IMR-90 (cell line): ENCODE results near the gene KRTAP5-3. TPM values are rescaled to one million over a fixed set of nuclear protein-coding genes. Genes with fewer than 3 reads are reported as not detected.

Experiments used
- ATAC-seq: fragments of 200-7000 bp; cut with Tn5 transposase; 2 replicates; pipeline ENCODE4 v1.9.1; 2020; ENCODE audit warnings: low read depth, mild to moderate bottlenecking, moderate library complexity
- BruUV-seq: library from RNA; stranded (reverse); fragments of 400-500 nt; replicated peaks from 2 replicates; lab custom pipeline; 2021; lab: Mats Ljungman, UMichigan
- CTCF ChIA-PET: fragments of 300-600 bp; formaldehyde crosslinking; extraction: SDS; loops from one replicate; lab custom pipeline; 2021; ENCODE audit warnings: antibody characterized with exemption; lab: Yijun Ruan, JAX
- POLR2A ChIA-PET: fragments of 300-600 bp; sonication (Branson Sonifier 250); formaldehyde crosslinking; loops from one replicate; lab custom pipeline; 2022; ENCODE audit warnings: antibody characterized with exemption; ENCODE audit not compliant: unreplicated experiment; lab: Charles Lee
- DNase-seq: peaks from one replicate; pipeline ENCODE4 v3.0.0; 2013
- H2AFZ ChIP-seq: replicated peaks from 2 replicates; pipeline ENCODE3; 2013; ENCODE audit warnings: low read length, mild to moderate bottlenecking; ENCODE audit not compliant: poor library complexity
- H2AK5ac ChIP-seq: 2 replicates; pipeline ENCODE4 v1.6.1; 2013; ENCODE audit warnings: low read depth, low read length, inconsistent platforms
- H2AK9ac ChIP-seq: replicated peaks from 2 replicates; pipeline ENCODE3; 2013; ENCODE audit warnings: mild to moderate bottlenecking, low read depth, low read length, moderate library complexity; ENCODE audit not compliant: poor library complexity
- H2BK120ac ChIP-seq: 2 replicates; pipeline ENCODE4 v1.6.1; 2013; ENCODE audit warnings: low read depth, low read length, inconsistent platforms
- H2BK15ac ChIP-seq: 3 replicates; pipeline ENCODE4 v1.6.1; 2013; ENCODE audit warnings: low read depth, low read length, inconsistent platforms
- H2BK20ac ChIP-seq: 2 replicates; pipeline ENCODE4 v1.6.1; 2013; ENCODE audit warnings: low read depth, mild to moderate bottlenecking, inconsistent platforms, low read length, moderate library complexity
- H2BK5ac ChIP-seq: 2 replicates; pipeline ENCODE4 v1.6.1; 2013; ENCODE audit warnings: mild to moderate bottlenecking, low read depth, low read length, inconsistent platforms; ENCODE audit not compliant: poor library complexity, severe bottlenecking
- H3K14ac ChIP-seq: replicated peaks from 2 replicates; pipeline ENCODE4 v1.6.1; 2013; ENCODE audit warnings: low read depth, low read length, inconsistent platforms
- H3K18ac ChIP-seq: 2 replicates; pipeline ENCODE4 v1.6.1; 2013; ENCODE audit warnings: low read depth, low read length, control low read depth
- H3K23ac ChIP-seq: 2 replicates; pipeline ENCODE4 v1.6.1; 2013; ENCODE audit warnings: low read depth, low read length, inconsistent platforms
- H3K27ac ChIP-seq: 2 replicates; pipeline ENCODE4 v1.5.1; 2013; ENCODE audit warnings: mild to moderate bottlenecking, control low read depth, low read length; ENCODE audit not compliant: insufficient read depth
- H3K27me3 ChIP-seq: 2 replicates; pipeline ENCODE4 v1.6.1; 2013; ENCODE audit warnings: low read length; ENCODE audit not compliant: control insufficient read depth, insufficient read depth
- H3K36me3 ChIP-seq: 2 replicates; pipeline ENCODE4 v1.6.1; 2013; ENCODE audit warnings: low read length, mixed read lengths; ENCODE audit not compliant: control insufficient read depth, insufficient read depth
- H3K4ac ChIP-seq: 2 replicates; pipeline ENCODE4 v1.6.1; 2013; ENCODE audit warnings: low read depth, low read length, inconsistent platforms
- H3K4me1 ChIP-seq: 2 replicates; pipeline ENCODE4 v1.6.1; 2013; ENCODE audit warnings: low read length, mixed read lengths; ENCODE audit not compliant: control insufficient read depth, insufficient read depth
- H3K4me2 ChIP-seq: 2 replicates; pipeline ENCODE4 v1.6.1; 2013; ENCODE audit warnings: low read depth, mild to moderate bottlenecking, control low read depth, low read length, moderate library complexity
- H3K4me3 ChIP-seq: 2 replicates; pipeline ENCODE4 v1.5.1; 2013; ENCODE audit warnings: low read depth, mild to moderate bottlenecking, control low read depth, low read length, moderate library complexity; ENCODE audit not compliant: insufficient read depth
- H3K56ac ChIP-seq: 2 replicates; pipeline ENCODE4 v1.6.1; 2013; ENCODE audit warnings: low read length, inconsistent platforms; ENCODE audit not compliant: insufficient read depth; ENCODE audit errors: extremely low read depth
- H3K79me1 ChIP-seq, 2 experiments: 2 replicates each; pipeline ENCODE4 v1.6.1; 2013; ENCODE audit warnings: low read length in 2 of 2, inconsistent platforms in 1 of 2, low read depth in 1 of 2
- H3K9ac ChIP-seq: 2 replicates; pipeline ENCODE4 v1.6.1; 2013; ENCODE audit warnings: low read depth, low read length, control low read depth
- H3K9me1 ChIP-seq: 2 replicates; pipeline ENCODE4 v1.6.1; 2013; ENCODE audit warnings: low read length, inconsistent platforms; ENCODE audit not compliant: insufficient read depth
- H3K9me3 ChIP-seq: 2 replicates; pipeline ENCODE4 v1.6.1; 2013; ENCODE audit warnings: low read length; ENCODE audit not compliant: control insufficient read depth, insufficient read depth
- H4K20me1 ChIP-seq: 2 replicates; pipeline ENCODE4 v1.6.1; 2013; ENCODE audit warnings: low read length, inconsistent platforms; ENCODE audit not compliant: insufficient read depth
- H4K5ac ChIP-seq: 2 replicates; pipeline ENCODE4 v1.6.1; 2013; ENCODE audit warnings: mild to moderate bottlenecking, low read depth, low read length, control low read depth
- H4K8ac ChIP-seq, 2 experiments: 2 replicates each; pipeline ENCODE4 v1.6.1; 2013; ENCODE audit warnings: low read depth in 2 of 2, low read length in 2 of 2, control low read depth in 1 of 2, inconsistent platforms in 1 of 2
- H4K91ac ChIP-seq: 2 replicates; pipeline ENCODE4 v1.6.1; 2013; ENCODE audit warnings: low read depth, low read length, inconsistent platforms; ENCODE audit not compliant: insufficient read depth
- BHLHE40 ChIP-seq: fragments of 150-350 bp; IDR thresholded peaks from 2 replicates; pipeline ENCODE4 v1.6.1; 2016; ENCODE audit warnings: mild to moderate bottlenecking, low read depth, low read length
- CEBPB ChIP-seq: IDR thresholded peaks from 2 replicates; pipeline ENCODE4 v1.6.1; 2012; ENCODE audit warnings: low read depth, low read length, improper control_type of control experiment
- CHD1 ChIP-seq: IDR thresholded peaks from 2 replicates; pipeline ENCODE4 v1.6.1; 2012; ENCODE audit warnings: low read depth, low read length, improper control_type of control experiment
- FOS ChIP-seq: fragments of 150-350 bp; IDR thresholded peaks from 2 replicates; pipeline ENCODE4 v1.6.1; 2016; ENCODE audit warnings: low read depth, low read length
- MAFK ChIP-seq: IDR thresholded peaks from 2 replicates; pipeline ENCODE4 v1.6.1; 2012; ENCODE audit warnings: low read depth, low read length, improper control_type of control experiment
- MAZ ChIP-seq: IDR thresholded peaks from 2 replicates; pipeline ENCODE4 v1.6.1; 2012; ENCODE audit warnings: low read depth, mild to moderate bottlenecking, low read length, improper control_type of control experiment, moderate library complexity, borderline replicate concordance
- MXI1 ChIP-seq: IDR thresholded peaks from 2 replicates; pipeline ENCODE4 v1.6.1; 2012; ENCODE audit warnings: low read depth, mild to moderate bottlenecking, low read length, moderate library complexity, borderline replicate concordance
- NFE2L2 ChIP-seq: fragments of 150-350 bp; IDR thresholded peaks from 2 replicates; pipeline ENCODE4 v1.6.1; 2016; ENCODE audit warnings: low read depth, mild to moderate bottlenecking, low read length
- POLR2A ChIP-seq: IDR thresholded peaks from 2 replicates; pipeline ENCODE4 v1.6.1; 2012; ENCODE audit warnings: mild to moderate bottlenecking, low read depth, low read length
- RAD21 ChIP-seq: IDR thresholded peaks from 2 replicates; pipeline ENCODE4 v1.6.1; 2012; ENCODE audit warnings: low read length, improper control_type of control experiment
- RCOR1 ChIP-seq: IDR thresholded peaks from 2 replicates; pipeline ENCODE4 v1.6.1; 2012; ENCODE audit warnings: mild to moderate bottlenecking, low read length, improper control_type of control experiment; ENCODE audit not compliant: insufficient replicate concordance
- RFX5 ChIP-seq: IDR thresholded peaks from 2 replicates; pipeline ENCODE4 v1.8.0; 2012; ENCODE audit warnings: low read depth, mild to moderate bottlenecking, low read length, moderate library complexity
- SMC3 ChIP-seq: fragments of 150-350 bp; IDR thresholded peaks from 2 replicates; pipeline ENCODE4 v1.6.1; 2016; ENCODE audit warnings: low read depth, mild to moderate bottlenecking, antibody characterized with exemption, low read length, moderate library complexity
- whole genome bisulfite sequencing, 2 experiments: methylation state at CpG; one replicate each; pipeline versions ENCODE4 v1.1.5 to v1.1.7; 2013; ENCODE audit warnings: missing lambda C conversion rate in 2 of 2; ENCODE audit not compliant: insufficient read length in 1 of 2; ENCODE audit errors: extremely low coverage in 2 of 2; 5-methylcytosine and 5-hydroxymethylcytosine counted together
- dilution Hi-C: fragments of 300-500 bp; cut with HindIII; formaldehyde crosslinking; loops from one replicate; pipeline ENCODE4 v1.14.3; 2018; ENCODE audit warnings: low sequenced_read_pairs; ENCODE audit not compliant: unreplicated experiment
- in situ Hi-C: fragments of 300-500 bp; cut with MboI; formaldehyde crosslinking; loops from 3 replicates; pipeline ENCODE4 v1.14.3; 2019; ENCODE audit warnings: low sequenced_read_pairs, inconsistent platforms, mixed read lengths
- intact Hi-C: fragments of 100-400 bp; cut with micrococcal nuclease; formaldehyde crosslinking; loops from 2 replicates; pipeline ENCODE4 v1.10.0; 2022
- polyA plus RNA-seq, 3 experiments: library from polyadenylated mRNA; depleted of rRNA; stranded (reverse); fragments of >200 nt; gene quantifications; 2 replicates each; pipeline ENCODE4 v1.2.3, GENCODE V29; 2012; ENCODE audit warnings: low replicate concordance in 1 of 3
- total RNA-seq: library from RNA; depleted of rRNA; stranded (reverse); fragments of >200 nt; gene quantifications from 2 replicates; pipeline ENCODE4 v1.2.3, GENCODE V29; 2012
- TF ChIP-seq, protein P1 (sequence below): conservative IDR thresholded peaks from 2 replicates; pipeline ENCODE4 v1.5.1; 2012; ENCODE audit warnings: mild to moderate bottlenecking, low read depth, low read length, improper control_type of control experiment
- TF ChIP-seq, protein P2 (sequence below): fragments of 150-350 bp; IDR thresholded peaks from 2 replicates; pipeline ENCODE4 v1.6.1; 2016; ENCODE audit warnings: low read depth, mild to moderate bottlenecking, low read length, moderate library complexity, borderline replicate concordance
- TF ChIP-seq, protein P3 (sequence below): fragments of 150-350 bp; IDR thresholded peaks from 2 replicates; pipeline ENCODE4 v1.6.1; 2017; ENCODE audit warnings: mild to moderate bottlenecking, antibody characterized with exemption, low read length, low read depth

KRTAP5-3 gene
- total and polyA plus RNA-seq, 2 of the 4 experiments (the other 2 are of a cell fraction): not detected

DNA sequence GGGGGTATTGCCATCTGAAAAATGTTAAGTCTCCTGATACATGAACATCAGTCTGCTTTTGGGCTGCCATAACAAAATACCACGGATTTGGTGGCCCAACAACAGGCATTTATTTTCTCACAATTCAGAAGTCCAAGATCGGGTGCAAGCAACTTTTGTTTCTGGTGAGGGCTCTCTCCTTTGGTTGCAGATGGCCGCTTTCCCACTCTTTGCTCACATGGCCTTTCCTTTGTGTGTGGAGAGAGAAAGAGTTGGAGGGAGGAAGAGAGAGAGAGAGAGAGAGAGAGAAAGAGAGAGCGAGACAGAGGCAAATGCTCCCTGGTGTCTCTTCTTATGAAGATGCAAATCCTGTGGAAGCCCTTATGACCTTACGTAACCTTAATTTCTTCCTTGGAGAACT is 7.6 kb downstream of the KRTAP5-3 start:
- H4K91ac ChIP-seq: no peak overlapping the region
- no peak overlapping the region for H3K4me2 ChIP-seq
- H4K8ac ChIP-seq: no peak overlapping the region
- no peak overlapping the region for H4K5ac ChIP-seq
- H3K18ac ChIP-seq: no peak overlapping the region
- H3K4ac ChIP-seq: no peak overlapping the region
- no peaks in the 10 kb centered on the region for H3K9me3 ChIP-seq
- no peaks in the 10 kb centered on the region for H3K4me1 ChIP-seq
- ChIA-PET CTCF (no interaction called here), POLR2A (no interaction called here)
- dilution Hi-C loops (no loop called here), in situ Hi-C loops (no loop called here), intact Hi-C loops (no loop called here)
- no peak overlapping the region for H3K23ac ChIP-seq
- DNase-seq (no peak), ATAC-seq (no peak)
- H3K14ac ChIP-seq: no peak overlapping the region
- H3K36me3 ChIP-seq: no peaks in the 10 kb centered on the region
- no peaks in the 10 kb centered on the region for H3K79me1 ChIP-seq
- no peak overlapping the region for H3K27ac ChIP-seq
- H3K4me3 ChIP-seq: no peak overlapping the region
- no peak overlapping the region for H2BK5ac ChIP-seq
- peaks cover 51% of the 10 kb centered on the region for H3K27me3 ChIP-seq
- TF ChIP-seq, protein P1, sequence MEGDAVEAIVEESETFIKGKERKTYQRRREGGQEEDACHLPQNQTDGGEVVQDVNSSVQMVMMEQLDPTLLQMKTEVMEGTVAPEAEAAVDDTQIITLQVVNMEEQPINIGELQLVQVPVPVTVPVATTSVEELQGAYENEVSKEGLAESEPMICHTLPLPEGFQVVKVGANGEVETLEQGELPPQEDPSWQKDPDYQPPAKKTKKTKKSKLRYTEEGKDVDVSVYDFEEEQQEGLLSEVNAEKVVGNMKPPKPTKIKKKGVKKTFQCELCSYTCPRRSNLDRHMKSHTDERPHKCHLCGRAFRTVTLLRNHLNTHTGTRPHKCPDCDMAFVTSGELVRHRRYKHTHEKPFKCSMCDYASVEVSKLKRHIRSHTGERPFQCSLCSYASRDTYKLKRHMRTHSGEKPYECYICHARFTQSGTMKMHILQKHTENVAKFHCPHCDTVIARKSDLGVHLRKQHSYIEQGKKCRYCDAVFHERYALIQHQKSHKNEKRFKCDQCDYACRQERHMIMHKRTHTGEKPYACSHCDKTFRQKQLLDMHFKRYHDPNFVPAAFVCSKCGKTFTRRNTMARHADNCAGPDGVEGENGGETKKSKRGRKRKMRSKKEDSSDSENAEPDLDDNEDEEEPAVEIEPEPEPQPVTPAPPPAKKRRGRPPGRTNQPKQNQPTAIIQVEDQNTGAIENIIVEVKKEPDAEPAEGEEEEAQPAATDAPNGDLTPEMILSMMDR: no peak
- TF ChIP-seq CEBPB (no peak), MAFK (no peak), BHLHE40 (no peak), POLR2A (no peak), RCOR1 (no peak), NFE2L2 (no peak), MXI1 (no peak), MAZ (no peak), SMC3 (no peak), RFX5 (no peak), CHD1 (no peak), RAD21 (no peak), FOS (no peak)
- TF ChIP-seq, protein P2, sequence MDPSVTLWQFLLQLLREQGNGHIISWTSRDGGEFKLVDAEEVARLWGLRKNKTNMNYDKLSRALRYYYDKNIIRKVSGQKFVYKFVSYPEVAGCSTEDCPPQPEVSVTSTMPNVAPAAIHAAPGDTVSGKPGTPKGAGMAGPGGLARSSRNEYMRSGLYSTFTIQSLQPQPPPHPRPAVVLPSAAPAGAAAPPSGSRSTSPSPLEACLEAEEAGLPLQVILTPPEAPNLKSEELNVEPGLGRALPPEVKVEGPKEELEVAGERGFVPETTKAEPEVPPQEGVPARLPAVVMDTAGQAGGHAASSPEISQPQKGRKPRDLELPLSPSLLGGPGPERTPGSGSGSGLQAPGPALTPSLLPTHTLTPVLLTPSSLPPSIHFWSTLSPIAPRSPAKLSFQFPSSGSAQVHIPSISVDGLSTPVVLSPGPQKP: no peak
- TF ChIP-seq, protein P3, sequence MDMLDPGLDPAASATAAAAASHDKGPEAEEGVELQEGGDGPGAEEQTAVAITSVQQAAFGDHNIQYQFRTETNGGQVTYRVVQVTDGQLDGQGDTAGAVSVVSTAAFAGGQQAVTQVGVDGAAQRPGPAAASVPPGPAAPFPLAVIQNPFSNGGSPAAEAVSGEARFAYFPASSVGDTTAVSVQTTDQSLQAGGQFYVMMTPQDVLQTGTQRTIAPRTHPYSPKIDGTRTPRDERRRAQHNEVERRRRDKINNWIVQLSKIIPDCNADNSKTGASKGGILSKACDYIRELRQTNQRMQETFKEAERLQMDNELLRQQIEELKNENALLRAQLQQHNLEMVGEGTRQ: no peak
- H3K56ac ChIP-seq: no peak overlapping the region
- no peak overlapping the region for H2BK120ac ChIP-seq
- BruUV-seq: no TSS peak
- H3K9me1 ChIP-seq: no peaks in the 10 kb centered on the region
- no peak overlapping the region for H2AK5ac ChIP-seq
- H2AK9ac ChIP-seq: no peak overlapping the region
- H2BK20ac ChIP-seq: no peak overlapping the region
- no peak overlapping the region for H3K9ac ChIP-seq
- no CpG with 5 or more reads among the region's 5 CpGs for WGBS, 2 experiments
- H2BK15ac ChIP-seq: no peak overlapping the region
- H2AFZ ChIP-seq: no peak overlapping the region
- no peaks in the 10 kb centered on the region for H4K20me1 ChIP-seq
